ENCODE measurements around the gene TULP4.

TULP4 gene

DNA sequence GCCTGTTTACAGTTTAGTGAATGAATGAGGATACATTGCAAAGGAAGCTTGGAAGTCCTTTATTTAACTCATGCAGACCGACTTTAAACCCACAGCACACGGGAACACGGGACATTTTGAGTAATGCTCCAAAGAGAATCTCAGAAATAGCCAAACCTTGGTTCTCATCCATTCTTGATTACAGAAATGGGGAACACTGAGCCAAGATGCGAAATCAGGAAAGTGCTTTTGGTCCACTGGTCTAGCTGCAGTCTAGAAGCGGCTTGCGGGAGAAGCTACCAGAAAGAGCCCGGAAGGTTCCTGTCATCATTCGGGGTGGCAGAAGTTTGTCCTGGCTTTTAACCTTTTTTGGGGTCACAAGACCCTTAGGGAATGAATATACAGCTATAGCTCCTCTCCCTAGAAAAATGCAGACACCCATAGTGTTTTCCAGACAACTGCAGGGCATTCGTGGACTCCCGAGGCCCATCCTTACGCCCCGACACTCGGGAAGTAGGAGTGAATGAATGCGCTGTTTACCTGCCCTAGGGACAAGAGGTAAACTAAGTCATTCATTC is 247.2 kb downstream of the TULP4 start:
- DNase-seq (ENCODE audit: low spot score) = no peak

GRCh38 chr6:158559895-158560835 is 247.9 kb downstream of the TULP4 start, which contains the start of gene TMEM181:
Gene TMEM181, plus strand, starts transcription at chr6:158560091. Its CDS starts 134 bp downstream, at chr6:158560225.
- peak; percentile 87 for DNase-seq (ENCODE audit: low spot score)

DNA sequence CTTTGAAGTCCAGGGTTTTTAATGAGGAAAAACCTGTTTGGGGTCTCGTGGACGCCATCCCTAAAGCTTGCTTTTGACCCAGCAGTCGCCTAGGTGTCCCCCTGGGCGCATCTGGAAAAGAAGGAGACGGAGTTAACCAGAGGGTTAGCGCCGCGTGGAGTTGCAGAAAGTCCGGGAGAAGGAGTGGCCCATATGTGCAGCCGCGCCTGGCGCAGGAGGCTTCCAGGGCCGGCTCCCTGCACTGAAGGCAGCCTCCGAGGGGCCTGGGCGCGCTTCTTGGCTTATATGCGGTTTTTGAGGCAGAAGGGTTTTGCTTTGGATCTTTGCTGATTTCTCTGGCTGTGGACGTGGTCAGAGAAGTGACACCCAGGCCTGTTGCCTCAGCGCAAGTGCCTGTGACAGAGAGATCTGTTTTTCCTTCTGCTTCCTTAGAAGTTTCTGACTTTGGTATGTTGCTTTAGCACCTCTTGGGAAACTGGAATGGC is 248.6 kb downstream of the TULP4 start:
- DNase-seq (ENCODE audit: low spot score) = no peak
